ENCODE data around the gene PNPLA1. TPM values are rescaled to one million over a fixed set of nuclear protein-coding genes. Genes with fewer than 3 reads are reported as not detected.
A peak's percentile ranks its signal among the peaks of the same experiment; 100 is the strongest.

Gene PNPLA1
- total and polyA plus RNA-seq, 10 of the 15 experiments (the other 5 are each of a cell fraction or from before 2014, with no cell fraction given): 0.04 TPM; not detected in 9

DNA sequence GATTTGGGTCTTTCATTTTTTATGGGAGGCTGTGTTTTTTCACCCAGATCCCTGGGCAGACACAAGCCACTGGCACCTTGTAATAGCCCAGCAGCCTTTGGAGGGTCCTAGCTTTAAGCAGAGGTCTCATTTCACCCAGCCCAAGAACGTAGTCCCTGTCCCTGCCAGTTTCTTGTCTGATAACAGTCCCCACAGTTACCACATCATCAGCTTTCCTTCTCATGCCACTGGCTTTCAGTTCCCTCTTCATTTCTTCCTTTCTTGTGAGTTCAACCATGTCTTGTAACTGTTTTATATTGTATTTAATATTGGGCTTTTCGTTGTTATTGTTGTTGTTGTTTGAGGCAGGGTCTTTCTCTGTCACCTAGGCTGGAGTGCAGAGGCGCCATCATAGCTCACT, 10.6 kb downstream of the PNPLA1 start (continued):
- TF ChIP-seq, protein P1, sequence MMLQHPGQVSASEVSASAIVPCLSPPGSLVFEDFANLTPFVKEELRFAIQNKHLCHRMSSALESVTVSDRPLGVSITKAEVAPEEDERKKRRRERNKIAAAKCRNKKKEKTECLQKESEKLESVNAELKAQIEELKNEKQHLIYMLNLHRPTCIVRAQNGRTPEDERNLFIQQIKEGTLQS (IDR thresholded peaks at IDR 0.05; ENCODE audit: borderline replicate concordance, extremely low read depth, low read depth, low read length): no peak
- TF ChIP-seq IKZF1 (conservative IDR thresholded peaks at IDR 0.05): 0 out of 2 replicates have a peak, but pooled peaks have one; percentile 16
- no peak for TF ChIP-seq FOXK2 (IDR thresholded peaks at IDR 0.05)
- TF ChIP-seq IKZF2 (IDR thresholded peaks at IDR 0.05): peak; percentile 41 to 48; a peak in 2 of 4 replicates
- TF ChIP-seq SMAD5 (IDR thresholded peaks at IDR 0.05; ENCODE audit: low read depth): no peak
- no peak for TF ChIP-seq BCL3 (IDR thresholded peaks at IDR 0.05; ENCODE audit: borderline replicate concordance, insufficient read depth, low read depth, low read length, poor library complexity, severe bottlenecking)
- peak; percentile 70 for TF ChIP-seq ZNF24 (IDR thresholded peaks at IDR 0.05)
- no peak for TF ChIP-seq RELA (IDR thresholded peaks at IDR 0.05; ENCODE audit: borderline replicate concordance, partially characterized antibody)

DNA sequence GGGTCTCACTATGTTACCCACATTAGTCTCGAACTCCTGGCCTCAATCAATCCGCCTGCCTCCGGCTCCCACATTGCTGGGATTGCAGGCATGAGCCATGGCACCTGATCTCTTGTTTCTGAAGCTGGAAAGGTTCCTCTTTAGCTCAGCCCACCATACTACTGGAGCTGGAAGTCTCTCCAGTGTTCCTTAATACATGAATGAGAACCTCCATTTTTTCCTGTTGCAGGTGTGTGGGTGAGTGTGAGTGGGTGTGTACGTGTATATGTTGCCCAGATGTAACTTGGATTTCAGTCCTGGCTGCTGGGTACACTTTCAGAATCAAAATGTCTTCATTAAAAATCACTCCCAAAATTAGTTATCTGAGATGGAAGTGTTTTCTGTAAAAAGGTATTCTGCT, 11.1 kb downstream of the PNPLA1 start:
- no peak overlapping the region for H3K9ac ChIP-seq (ENCODE audit: control insufficient read depth, insufficient read depth, low read length)
- BruUV-seq (replicated peaks): no TSS peak
- 26% methylated on average over 4 of the region's 4 CpGs for WGBS (ENCODE audit: insufficient coverage, insufficient replicate concordance, low lambda C conversion rate, missing lambda C conversion rate)
- H2AFZ ChIP-seq (ENCODE audit: control insufficient read depth, low read depth, low read length): no peak overlapping the region
- in situ Hi-C loops (cut with MboI) (no loop called here), intact Hi-C loops (cut with micrococcal nuclease; ENCODE audit: unreplicated experiment) (no loop called here)
- H4K20me1 ChIP-seq (ENCODE audit: control insufficient read depth, insufficient read depth): no peaks in the 10 kb centered on the region
- peaks cover 0 to 17% of the 10 kb centered on the region in 2 experiments for H3K27me3 ChIP-seq (replicated peaks in 1 of 2; ENCODE audit: control insufficient read depth in 2 of 2, insufficient read depth in 2 of 2, low read length in 1 of 2)
- no peak overlapping the region for H3K4me3 ChIP-seq
- no peaks in the 10 kb centered on the region for H3K79me2 ChIP-seq (ENCODE audit: control insufficient read depth, insufficient read depth, low read length)
- SMC1A ChIA-PET (ENCODE audit: uncharacterized antibody, unreplicated experiment): interaction anchor here (1.2 to 1.6 kb wide), 3 partner anchors 12 to 78 kb away, joined by 3 to 5 read pairs (median 3); no protein-coding TSS in a partner anchor
- no peak for DNase-seq (ENCODE audit: low read depth, low spot score)
- CTCF ChIA-PET: interaction anchor here (1.1 to 2.5 kb wide), 7 partner anchors 9 to 207 kb away, joined by 3 to 9 read pairs (median 4); no protein-coding TSS in a partner anchor
- POLR2A ChIA-PET: no interaction called here
- H3K27ac ChIP-seq (ENCODE audit: control insufficient read depth, insufficient read depth): no peak overlapping the region
- ATAC-seq: no peak
- H3K4me1 ChIP-seq (ENCODE audit: control insufficient read depth, insufficient read depth, low read length): peaks cover 4% of the 10 kb centered on the region; the same call in 1 of the 2 replicates
- FAIRE-seq: no peak
- H3K4me2 ChIP-seq (ENCODE audit: control insufficient read depth, insufficient read depth): no peak overlapping the region
- RAD21 ChIA-PET (ENCODE audit: unreplicated experiment): no interaction called here
- H3K36me3 ChIP-seq (ENCODE audit: control insufficient read depth in 2 of 2, insufficient read depth in 2 of 2, low read length in 1 of 2): no peaks in the 10 kb centered on the region
- H3K9me3 ChIP-seq (replicated peaks; ENCODE audit: control insufficient read depth, insufficient read depth, low read length): no peaks in the 10 kb centered on the region
- TF ChIP-seq MEF2B (IDR thresholded peaks at IDR 0.05; ENCODE audit: partially characterized antibody, poor library complexity, severe bottlenecking) (no peak), CHD4 (IDR thresholded peaks at IDR 0.05) (no peak), ZZZ3 (IDR thresholded peaks at IDR 0.05; ENCODE audit: control insufficient read depth, insufficient read length, low read depth) (no peak), ZNF274 (IDR thresholded peaks at IDR 0.05; ENCODE audit: insufficient read depth, insufficient read length) (no peak), WRNIP1 (IDR thresholded peaks at IDR 0.05; ENCODE audit: borderline replicate concordance, low read depth, low read length) (no peak), ZNF24 (IDR thresholded peaks at IDR 0.05) (no peak), POU2F2 (IDR thresholded peaks at IDR 0.05; ENCODE audit: borderline replicate concordance, low read depth, low read length) (no peak), TCF12 (IDR thresholded peaks at IDR 0.05; ENCODE audit: low read depth, low read length) (no peak), BMI1 (IDR thresholded peaks at IDR 0.05; ENCODE audit: borderline replicate concordance) (no peak), FOXM1 (IDR thresholded peaks at IDR 0.05; ENCODE audit: low read depth, low read length) (no peak), ZBTB40 (IDR thresholded peaks at IDR 0.05; ENCODE audit: borderline replicate concordance) (no peak), SP1 (IDR thresholded peaks at IDR 0.05; ENCODE audit: low read depth, low read length) (no peak), HCFC1 (IDR thresholded peaks at IDR 0.05; ENCODE audit: low read length) (no peak)
